GM12864 (cell line): ENCODE data around the gene MAGEA11.
"Not testable (repeated sequence)": the region's sequence is repeated elsewhere in the genome, so short reads cannot be mapped to it uniquely, and the experiment has no call there.

Experiments used
- DNase-seq: peaks from one replicate; pipeline ENCODE4 v3.0.0-alpha.2; 2011; ENCODE audit warnings: low read depth
- H3K4me3 ChIP-seq: 2 replicates; pipeline ENCODE4 v1.5.1; 2011; ENCODE audit warnings: mild to moderate bottlenecking, low read depth, low read length, control low read depth
- TF ChIP-seq, protein P1 (sequence below): IDR thresholded peaks from 2 replicates; pipeline ENCODE4 v1.5.1; 2011; ENCODE audit warnings: low read depth, mild to moderate bottlenecking, moderate library complexity, low read length, control low read depth, inconsistent platforms; ENCODE audit errors: missing control alignments

MAGEA11 gene

GRCh38 chrX:149720021-149720689 lies 8.3 kb downstream of the MAGEA11 start:
- DNase-seq, result no peak
- no peak overlapping the region for H3K4me3 ChIP-seq
- TF ChIP-seq, protein P1, sequence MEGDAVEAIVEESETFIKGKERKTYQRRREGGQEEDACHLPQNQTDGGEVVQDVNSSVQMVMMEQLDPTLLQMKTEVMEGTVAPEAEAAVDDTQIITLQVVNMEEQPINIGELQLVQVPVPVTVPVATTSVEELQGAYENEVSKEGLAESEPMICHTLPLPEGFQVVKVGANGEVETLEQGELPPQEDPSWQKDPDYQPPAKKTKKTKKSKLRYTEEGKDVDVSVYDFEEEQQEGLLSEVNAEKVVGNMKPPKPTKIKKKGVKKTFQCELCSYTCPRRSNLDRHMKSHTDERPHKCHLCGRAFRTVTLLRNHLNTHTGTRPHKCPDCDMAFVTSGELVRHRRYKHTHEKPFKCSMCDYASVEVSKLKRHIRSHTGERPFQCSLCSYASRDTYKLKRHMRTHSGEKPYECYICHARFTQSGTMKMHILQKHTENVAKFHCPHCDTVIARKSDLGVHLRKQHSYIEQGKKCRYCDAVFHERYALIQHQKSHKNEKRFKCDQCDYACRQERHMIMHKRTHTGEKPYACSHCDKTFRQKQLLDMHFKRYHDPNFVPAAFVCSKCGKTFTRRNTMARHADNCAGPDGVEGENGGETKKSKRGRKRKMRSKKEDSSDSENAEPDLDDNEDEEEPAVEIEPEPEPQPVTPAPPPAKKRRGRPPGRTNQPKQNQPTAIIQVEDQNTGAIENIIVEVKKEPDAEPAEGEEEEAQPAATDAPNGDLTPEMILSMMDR, result no peak

GRCh38 chrX:149721241-149721640 lies 9.4 kb downstream of the MAGEA11 start:
- H3K4me3 ChIP-seq, DNase-seq: not testable (repeated sequence)

- no peak for DNase-seq
- TF ChIP-seq, protein P1, result no peak
- H3K4me3 ChIP-seq, result no peak overlapping the region
Measured at GRCh38 chrX:149721778-149722177, 9.9 kb downstream of the MAGEA11 start.

- DNase-seq, H3K4me3 ChIP-seq: not testable (repeated sequence)
Measured at GRCh38 chrX:149723583-149724118, 11.8 kb downstream of the MAGEA11 start.

DNA sequence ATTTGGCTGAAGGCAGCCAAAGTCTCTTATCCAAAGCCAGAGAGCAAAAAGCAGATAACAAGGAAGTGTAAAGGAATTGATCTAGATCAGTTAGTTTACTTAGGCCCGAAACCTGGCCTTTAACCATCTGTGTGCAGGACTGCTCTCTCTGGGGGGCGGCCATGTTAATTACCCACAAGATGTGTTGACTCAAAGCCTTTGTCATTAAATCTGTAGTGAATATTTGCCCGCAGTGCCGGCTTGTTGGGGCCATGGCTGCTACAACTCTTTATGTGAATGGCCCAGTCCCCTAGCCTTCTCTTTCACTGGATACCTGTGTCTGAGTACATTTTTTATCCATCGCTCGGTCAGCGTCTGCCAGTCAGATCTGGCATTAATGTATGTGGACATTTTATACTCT lies 15.4 kb downstream of the MAGEA11 start:
- not testable (repeated sequence) for H3K4me3 ChIP-seq, DNase-seq

DNA sequence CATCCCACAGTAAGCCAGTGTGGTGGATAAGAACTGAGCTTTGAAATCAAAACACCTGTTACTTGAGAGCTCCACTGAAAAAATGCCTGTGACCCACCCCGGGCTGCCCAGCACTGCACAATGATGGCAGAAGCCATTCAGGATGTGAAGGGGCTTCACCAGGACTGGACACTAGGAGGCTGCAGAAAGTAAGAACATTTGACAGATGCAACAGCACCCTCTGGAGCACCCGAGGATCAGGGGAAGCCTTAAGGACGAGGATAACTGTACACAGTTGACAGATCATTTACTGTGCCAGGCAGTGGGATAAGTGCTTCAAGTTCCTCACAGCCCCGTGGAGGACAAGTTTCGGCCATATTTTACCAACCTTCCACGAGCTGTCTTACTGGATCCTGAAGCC lies 30.4 kb downstream of the MAGEA11 start:
- DNase-seq, H3K4me3 ChIP-seq: not testable (repeated sequence)

DNA sequence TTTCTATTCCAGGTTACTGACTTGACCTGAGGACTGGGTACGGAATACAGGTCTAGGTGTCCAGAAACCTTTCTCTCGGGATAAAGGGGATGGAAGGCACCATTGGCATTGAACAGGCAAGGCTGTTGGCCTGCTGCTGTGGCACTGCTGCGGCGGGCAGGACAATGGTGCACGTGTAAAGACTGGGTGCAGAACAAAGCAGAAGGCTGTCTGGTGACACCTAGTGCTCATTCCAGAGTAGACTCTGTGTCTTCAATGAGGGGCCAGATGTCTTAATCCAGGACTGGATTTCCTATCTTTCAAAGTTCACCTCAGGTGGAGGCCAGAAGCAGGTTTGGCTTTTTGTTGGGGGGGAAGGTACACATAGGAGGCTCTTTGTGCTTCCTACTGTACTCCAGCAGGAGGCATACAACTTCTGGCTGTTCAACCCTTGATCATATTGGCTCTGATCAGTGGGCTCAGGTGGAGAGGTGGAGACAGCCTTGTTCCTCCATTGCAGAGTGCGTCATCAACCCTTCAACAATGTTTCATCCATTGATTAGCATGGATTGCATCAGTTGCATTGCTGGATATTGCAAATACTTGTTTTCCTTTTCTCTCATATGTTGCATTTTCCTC lies 34.6 kb downstream of the MAGEA11 start:
- not testable (repeated sequence) for DNase-seq, H3K4me3 ChIP-seq

DNA sequence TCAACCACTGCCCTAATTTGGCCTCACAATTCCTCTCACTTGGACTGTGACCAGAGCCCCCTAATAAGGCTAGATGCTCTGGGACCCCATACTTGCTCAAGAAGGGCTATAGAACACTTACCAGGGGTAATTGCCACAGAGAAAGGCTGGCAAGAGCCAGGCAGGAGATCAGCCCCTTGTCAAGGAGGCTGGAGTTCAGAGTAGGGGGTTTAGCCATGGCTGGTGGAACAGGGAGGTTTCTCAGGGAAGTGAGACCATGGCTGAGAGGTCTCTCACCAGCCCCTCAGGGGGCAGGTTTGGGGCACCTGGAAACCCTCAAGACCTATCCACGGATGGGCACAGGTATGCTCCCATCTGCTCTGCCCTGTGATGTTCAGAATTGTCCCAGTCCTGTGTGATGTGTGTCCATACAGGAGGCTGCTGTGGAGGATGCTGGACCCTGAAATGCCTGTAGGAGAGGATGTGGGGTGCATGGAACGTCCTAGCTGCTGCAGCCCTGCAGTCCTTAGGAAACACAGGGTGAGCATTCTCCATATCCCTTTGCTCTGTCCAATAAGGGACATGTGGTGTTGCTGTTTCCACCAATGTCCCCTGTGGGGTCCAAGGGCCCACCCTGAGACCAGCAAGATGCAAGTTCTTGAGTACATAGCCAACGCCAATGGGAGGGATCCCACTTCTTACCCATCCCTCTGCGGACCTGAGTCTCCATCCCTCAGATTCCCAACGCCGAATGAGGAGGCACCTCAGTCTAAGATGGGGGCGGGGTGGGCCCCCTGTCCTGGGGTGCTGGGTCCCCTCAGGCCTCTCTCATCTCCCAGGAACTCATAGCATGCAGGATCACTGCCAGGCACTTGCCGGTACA lies 45.6 kb downstream of the MAGEA11 start:
- TF ChIP-seq, protein P1, result no peak
- DNase-seq, result no peak
- no peak overlapping the region for H3K4me3 ChIP-seq

DNA sequence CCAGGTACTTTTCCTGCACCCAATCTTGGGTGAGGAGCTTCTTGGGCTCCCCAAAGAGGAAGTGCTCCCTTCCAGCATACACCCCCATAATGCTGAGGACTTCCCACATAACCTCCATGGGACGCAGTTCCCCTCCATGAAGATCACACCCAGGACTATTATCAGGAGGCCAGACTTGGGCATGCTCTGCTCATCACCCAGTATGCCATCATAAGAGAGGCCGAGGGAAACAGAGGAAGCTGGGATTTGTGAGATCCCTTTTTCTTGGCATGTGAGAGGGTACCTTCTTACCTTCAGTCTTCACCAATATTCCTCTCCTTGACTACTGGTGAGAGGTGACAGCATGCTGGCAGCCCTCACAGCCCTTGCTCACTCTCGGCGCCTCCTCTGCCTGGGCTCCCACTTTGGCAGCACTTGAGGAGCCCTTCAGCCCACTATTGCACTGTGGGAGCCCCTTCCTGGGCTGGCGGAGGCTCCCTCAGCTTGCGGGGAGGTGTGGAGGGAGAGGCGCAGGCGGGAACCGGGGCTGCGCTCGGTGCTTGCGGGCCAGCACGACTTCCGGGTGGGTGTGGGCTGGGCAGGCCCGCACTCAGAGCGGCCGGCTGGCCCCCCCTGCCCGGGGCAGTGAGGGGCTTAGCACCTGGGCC lies 46.3 kb downstream of the MAGEA11 start:
- TF ChIP-seq, protein P1, result no peak
- H3K4me3 ChIP-seq, result no peak overlapping the region
- no peak for DNase-seq

DNA sequence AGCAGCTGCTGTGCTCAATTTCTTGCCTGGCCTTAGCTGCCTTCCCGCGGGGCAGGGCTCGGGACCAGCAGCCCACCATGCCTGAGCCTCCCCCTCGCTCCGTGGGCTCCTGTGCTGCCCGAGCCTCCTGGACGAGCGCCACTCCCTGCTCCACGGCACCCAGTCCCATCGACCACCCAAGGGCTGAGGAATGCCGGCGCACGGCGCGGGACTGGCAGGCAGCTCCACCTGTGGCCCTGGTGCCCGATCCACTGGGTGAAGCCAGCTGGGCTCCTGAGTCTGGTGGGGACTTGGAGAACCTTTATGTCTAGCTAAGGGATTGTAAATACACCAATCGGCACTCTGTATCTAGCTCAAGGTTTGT lies 46.8 kb downstream of the MAGEA11 start:
- not testable (repeated sequence) for DNase-seq, H3K4me3 ChIP-seq
